Glomerular visceral epithelial cell (primary cell): Measurements from ENCODE around the gene MAPT.

Experiments
- DNase-seq: peaks from one replicate; pipeline ENCODE4 v3.0.0-alpha.2; 2016; ENCODE audit errors: extremely low spot score

Gene MAPT

DNA sequence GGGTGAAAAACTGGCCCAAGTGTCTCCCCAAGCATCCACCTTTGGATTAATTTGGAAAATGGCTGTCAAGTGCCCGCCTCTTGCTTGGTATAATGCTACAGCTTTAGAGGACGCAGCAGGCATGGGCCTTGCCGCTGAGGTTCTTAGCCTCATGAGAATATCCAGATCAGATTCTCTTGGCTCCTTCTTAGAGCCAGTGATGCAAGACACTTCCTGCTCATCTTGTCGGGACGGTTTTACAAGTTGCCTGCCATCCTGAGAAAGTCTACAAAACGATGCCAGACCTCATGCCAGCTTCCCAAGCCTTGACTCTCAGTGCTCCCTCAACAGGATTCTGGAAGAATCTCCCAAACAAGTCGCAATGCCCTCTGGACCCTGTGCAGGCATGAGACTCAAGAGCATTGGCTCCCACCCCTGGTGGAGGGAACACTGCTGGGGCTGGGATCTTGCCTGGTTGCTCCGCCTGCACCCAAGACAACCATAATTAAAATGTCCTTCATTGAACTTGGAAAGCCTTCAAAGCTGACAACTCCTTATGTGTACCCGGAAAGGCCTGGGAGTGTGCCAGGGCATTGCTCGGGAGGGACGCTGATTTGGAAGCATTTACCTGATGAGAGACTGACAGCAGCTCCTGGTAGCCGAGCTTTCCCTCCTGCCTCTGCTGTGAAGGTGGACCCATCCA lies 78.9 kb downstream of the MAPT start:
- no peak for DNase-seq

DNA sequence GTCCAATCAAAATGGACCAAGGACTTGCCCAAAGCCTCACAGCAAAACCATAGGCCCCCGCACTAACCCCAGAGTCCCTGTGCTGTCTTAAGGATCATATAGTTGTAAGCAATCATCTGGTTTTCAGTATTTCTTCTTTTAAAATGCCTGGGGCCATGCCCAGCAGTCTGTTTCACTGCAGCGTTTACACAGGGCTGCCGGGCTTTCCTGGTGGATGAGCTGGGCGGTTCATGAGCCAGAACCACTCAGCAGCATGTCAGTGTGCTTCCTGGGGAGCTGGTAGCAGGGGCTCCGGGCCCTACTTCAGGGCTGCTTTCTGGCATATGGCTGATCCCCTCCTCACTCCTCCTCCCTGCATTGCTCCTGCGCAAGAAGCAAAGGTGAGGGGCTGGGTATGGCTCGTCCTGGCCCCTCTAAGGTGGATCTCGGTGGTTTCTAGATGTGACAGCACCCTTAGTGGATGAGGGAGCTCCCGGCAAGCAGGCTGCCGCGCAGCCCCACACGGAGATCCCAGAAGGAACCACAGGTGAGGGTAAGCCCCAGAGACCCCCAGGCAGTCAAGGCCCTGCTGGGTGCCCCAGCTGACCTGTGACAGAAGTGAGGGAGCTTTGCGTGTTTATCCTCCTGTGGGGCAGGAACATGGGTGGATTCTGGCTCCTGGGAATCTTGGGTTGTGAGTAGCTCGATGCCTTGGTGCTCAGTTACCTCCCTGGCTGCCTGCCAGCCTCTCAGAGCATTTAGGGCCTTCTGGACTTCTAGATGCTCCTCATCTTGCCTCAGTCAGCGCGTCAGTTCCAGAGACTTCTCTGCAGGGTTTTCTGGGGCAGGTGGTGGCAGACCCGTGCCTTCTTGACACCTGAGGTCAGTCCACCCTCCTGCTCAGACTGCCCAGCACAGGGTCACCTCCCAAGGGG lies 79.8 kb downstream of the MAPT start:
- no peak for DNase-seq

GRCh38 chr17:45974916-45975630 lies 80.7 kb downstream of the MAPT start:
- no peak for DNase-seq

- no peak for DNase-seq
Observed at GRCh38 chr17:45975640-45976295, 81.4 kb downstream of the MAPT start.

GRCh38 chr17:45976391-45976754 lies 82.0 kb downstream of the MAPT start:
- no peak for DNase-seq

- DNase-seq, result no peak
Observed at GRCh38 chr17:45976755-45977505, 82.6 kb downstream of the MAPT start.

DNA sequence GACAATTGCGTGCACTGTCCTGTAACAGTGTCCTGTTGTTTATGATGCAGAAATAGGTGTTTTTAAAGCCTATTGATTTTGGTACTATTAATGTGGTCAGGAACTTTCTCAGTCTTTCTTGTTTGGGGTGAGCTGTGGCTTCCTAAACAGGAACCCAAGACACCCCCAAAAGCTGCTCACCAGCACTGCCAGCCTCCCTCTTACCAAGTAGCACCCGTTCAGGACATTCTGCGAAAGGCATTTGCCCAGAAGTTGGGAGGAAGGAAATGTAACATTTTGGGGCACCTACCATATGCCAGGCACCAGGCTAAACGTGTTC lies 83.1 kb downstream of the MAPT start:
- no peak for DNase-seq

DNA sequence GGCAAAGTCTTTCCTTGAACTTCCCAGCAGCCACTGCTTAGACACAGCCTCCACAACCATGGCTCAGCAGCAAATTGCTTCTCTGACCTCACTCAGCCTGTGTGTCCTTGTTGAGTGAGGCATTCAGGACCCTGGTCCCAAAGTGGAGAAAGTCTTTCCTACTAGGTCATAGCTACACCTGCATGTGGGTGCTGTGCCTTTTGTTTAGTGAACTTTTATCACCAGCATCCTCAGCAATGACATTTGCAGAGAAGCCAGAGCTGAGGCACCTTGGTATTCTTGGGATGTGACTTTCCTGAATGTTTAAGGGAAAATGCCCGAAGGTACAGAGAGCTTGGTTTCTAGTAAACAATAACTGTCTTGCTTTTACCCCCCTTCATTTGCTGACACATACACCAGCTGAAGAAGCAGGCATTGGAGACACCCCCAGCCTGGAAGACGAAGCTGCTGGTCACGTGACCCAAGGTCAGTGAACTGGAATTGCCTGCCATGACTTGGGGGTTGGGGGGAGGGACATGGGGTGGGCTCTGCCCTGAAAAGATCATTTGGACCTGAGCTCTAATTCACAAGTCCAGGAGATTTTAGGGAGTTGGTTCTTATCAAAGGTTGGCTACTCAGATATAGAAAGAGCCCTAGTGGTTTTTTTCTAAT lies 83.7 kb downstream of the MAPT start:
- no peak for DNase-seq

DNA sequence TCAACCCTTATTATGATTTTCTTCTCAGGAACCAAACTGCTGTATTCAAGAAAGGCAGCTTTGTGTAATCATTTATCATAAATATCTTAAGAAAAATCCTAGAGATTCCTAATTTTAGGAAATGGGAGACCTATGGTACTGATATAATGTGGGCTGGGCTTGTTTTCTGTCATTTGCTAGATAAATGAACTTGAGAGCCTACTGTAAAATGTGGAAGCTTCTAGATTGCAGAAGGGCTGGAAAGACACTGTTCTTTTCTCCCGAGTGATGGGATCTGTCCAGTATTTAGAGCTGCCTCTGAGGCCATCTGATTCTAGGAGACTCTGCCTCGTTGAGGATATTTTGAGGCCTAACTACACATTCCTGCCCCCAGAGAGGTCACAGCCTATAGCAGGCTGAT lies 84.8 kb downstream of the MAPT start:
- DNase-seq, result no peak

DNA sequence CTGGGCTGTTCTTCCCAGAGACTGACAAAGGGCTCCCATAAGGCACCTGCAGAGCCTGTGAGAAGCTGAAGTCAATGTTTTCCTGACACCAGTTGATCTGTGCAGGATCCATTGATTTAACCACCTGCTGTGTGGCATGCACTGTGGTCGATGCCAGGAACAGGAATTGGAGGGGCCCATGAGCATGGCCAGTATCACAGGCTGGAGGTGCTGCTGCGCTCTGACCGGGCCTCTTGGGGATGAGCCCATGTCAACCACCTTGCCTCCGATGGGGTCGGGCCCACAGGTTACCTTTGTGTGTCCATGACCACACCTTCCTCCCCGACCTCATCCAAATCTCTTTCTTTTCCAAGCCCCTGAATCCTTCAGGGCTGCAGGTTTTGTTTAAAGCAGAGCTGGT lies 86.5 kb downstream of the MAPT start:
- DNase-seq, result no peak

- DNase-seq, result no peak
Observed at GRCh38 chr17:45981306-45981705, 87.0 kb downstream of the MAPT start.

DNA sequence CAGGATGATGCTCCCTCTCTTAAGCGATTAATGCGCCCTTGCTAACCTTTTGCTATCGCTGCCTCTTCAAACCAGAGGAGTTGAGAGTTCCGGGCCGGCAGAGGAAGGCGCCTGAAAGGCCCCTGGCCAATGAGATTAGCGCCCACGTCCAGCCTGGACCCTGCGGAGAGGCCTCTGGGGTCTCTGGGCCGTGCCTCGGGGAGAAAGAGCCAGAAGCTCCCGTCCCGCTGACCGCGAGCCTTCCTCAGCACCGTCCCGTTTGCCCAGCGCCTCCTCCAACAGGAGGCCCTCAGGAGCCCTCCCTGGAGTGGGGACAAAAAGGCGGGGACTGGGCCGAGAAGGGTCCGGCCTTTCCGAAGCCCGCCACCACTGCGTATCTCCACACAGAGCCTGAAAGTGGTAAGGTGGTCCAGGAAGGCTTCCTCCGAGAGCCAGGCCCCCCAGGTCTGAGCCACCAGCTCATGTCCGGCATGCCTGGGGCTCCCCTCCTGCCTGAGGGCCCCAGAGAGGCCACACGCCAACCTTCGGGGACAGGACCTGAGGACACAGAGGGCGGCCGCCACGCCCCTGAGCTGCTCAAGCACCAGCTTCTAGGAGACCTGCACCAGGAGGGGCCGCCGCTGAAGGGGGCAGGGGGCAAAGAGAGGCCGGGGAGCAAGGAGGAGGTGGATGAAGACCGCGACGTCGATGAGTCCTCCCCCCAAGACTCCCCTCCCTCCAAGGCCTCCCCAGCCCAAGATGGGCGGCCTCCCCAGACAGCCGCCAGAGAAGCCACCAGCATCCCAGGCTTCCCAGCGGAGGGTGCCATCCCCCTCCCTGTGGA lies 88.6 kb downstream of the MAPT start:
- no peak for DNase-seq

DNA sequence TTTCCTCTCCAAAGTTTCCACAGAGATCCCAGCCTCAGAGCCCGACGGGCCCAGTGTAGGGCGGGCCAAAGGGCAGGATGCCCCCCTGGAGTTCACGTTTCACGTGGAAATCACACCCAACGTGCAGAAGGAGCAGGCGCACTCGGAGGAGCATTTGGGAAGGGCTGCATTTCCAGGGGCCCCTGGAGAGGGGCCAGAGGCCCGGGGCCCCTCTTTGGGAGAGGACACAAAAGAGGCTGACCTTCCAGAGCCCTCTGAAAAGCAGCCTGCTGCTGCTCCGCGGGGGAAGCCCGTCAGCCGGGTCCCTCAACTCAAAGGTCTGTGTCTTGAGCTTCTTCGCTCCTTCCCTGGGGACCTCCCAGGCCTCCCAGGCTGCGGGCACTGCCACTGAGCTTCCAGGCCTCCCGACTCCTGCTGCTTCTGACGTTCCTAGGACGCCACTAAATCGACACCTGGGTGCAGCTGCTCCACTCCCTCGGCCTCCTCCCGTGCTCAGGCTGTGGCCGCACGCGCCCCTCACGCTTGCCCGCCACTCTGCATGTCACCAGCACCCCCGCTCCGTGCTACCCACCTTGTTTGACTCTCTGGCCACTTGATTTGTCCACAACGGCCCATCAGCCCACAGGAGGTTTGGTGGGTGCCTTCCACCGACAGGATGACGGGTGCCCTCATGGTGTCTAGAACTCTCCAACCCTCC lies 89.4 kb downstream of the MAPT start:
- DNase-seq, result no peak

DNA sequence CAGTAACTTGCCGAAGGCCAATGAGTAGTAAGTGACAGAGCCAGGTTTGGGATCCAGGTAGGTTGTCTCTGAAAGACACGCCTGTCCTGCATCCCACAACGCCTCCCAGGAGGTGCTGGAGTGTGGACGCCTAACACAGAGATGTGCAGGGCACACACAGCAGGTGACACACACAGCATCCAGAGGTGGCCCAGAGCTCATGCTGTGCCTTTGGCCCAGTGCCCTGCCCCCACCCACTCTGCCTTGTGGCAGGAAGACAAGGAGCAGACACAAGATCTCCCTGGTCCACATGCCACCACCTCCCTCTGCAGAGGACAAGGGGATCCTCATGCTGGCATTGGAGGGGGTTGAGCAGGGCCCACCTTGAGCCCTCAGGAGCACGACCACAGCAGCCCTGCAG lies 90.0 kb downstream of the MAPT start:
- no peak for DNase-seq

DNA sequence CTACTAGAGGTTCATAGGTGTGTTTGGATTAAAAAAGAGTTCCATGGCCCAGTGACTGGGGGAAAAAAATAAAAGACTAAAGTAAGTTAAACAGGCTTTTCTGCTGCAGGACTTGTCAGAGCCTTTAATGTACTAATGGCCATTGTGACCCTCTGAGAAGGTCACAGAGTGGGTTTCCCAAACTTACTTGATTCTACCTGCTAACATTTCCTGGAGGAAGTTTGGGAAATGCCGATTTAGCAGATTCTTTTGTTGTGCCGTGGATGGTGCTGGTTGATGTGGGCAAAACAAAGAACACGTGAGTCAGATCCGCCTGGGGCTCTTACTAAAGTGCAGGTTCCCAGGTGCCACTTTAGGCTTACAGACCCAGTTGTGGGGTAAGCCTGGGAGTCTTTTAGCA lies 91.1 kb downstream of the MAPT start:
- no peak for DNase-seq

DNA sequence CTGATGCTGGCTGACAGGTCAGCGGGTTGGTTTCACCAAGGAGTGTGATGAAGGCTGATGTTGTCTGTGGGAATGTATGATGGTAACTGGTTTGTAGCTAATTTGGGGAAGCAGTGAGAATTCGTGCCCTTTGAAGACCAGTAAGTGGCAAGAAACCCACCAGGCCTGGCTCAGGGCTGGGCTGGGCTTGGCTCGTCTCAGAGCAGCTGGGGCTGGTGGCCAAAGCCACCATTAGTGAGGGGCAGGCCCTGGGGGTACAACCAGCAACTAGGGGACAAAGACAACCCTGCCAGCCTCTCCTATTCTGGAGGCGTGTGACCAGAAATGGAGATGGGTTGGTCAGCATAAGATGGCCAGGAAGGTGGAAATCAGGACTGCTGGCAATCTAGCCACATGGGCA lies 91.7 kb downstream of the MAPT start:
- DNase-seq, result no peak

DNA sequence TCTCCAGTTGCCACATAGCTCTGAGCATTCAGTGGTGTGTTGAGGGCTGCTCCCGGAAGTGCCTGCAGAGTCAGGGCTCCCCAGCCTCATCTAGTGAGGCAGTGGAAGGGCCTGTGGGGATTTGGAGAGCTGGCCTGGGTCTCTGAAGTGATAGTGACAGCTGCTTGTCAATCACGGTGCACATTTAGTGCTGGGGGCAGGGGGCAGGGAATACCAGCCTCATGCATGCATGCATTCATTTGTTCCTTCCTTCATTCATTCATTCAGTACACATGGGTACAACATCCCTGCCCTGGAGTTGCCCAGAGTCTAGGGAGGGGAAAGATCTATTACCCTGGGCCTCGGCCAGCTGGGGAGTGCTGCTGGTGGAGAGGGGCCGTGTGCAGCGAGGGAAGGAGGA lies 93.4 kb downstream of the MAPT start:
- DNase-seq, result no peak

DNA sequence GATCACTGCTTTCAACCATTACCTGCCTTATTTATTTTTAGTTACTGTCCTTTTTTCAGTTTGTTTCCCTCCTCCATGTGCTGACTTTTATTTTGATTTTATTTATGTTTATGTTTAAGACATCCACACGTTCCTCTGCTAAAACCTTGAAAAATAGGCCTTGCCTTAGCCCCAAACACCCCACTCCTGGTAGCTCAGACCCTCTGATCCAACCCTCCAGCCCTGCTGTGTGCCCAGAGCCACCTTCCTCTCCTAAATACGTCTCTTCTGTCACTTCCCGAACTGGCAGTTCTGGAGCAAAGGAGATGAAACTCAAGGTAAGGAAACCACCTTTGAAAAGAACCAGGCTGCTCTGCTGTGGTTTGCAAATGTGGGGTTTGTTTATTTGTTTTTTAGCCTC lies 95.4 kb downstream of the MAPT start:
- no peak for DNase-seq

GRCh38 chr17:45990886-45991285 lies 96.5 kb downstream of the MAPT start:
- DNase-seq, result no peak

- no peak for DNase-seq
Observed at GRCh38 chr17:45991341-45991740, 97.0 kb downstream of the MAPT start.
